Measurements from ENCODE around the gene GLP2R. TPM values are rescaled to one million over a fixed set of nuclear protein-coding genes. Genes with fewer than 3 reads are reported as not detected.
A peak's percentile ranks its signal among the peaks of the same experiment; 100 is the strongest.

Gene GLP2R
- total RNA-seq, 1 donor from 2014 or later: 0.10 TPM

DNA sequence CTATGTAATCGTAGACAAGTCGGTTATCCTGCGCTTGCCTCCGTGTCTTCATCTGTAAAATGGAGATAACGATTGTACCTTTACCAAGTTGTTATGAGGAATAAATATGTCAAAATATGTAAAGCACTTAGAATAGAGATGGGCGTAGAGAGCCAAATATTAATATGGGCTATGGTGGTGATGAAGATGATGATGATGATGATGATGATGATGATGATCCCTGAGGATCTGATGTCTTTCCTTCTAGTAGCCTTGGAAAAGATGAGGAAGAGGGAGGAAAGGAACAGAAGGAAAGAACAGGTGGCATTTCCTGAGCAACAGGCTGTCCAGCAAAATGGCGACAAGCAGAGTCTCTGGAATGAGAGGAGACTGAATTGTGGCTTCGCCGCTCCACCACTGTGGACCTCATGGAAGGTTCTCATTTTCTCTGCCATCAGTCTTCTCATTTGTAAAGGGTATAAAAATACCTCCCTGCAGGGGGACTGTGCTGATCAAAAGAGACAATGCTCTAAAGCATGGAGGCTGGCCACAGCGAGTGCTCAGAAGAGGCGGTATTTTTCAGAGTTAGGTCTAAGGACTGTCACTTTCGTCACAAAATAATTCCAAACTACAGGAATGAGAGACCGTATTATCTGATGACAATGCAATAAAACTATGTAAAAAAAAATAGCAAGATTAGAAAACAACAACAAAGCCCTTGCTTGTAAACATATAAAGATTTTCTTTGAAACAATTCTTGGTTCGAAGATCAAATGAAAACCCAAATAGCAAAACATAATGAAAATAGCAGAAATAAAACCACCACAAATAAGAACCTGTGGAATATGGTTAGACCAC lies 96.5 kb downstream of the GLP2R start:
- DNase-seq (ENCODE audit: low spot score): no peak

DNA sequence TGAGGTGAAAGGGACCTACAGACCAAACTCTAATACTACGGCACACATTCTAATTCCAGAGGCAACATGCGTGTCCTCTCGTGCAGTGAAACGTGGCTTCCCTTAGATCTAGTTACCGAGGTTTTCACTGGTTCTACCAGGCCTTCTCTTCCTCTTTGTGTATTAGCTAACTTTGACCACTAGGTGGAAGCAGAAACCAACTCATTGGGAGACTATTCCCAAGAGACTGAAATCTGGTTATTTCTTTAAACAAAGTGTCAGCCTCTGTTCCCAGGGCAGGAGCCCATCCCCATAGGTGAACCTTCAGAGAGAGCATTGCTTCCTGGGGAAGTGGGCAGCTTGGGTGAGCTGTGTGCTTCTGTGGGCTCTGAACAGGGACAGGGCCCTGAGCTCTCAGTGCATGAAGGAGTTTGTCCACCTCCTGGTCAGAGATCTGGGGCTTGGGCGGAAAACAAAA lies 99.0 kb downstream of the GLP2R start:
- peak; percentile 51 for DNase-seq (ENCODE audit: low spot score)

DNA sequence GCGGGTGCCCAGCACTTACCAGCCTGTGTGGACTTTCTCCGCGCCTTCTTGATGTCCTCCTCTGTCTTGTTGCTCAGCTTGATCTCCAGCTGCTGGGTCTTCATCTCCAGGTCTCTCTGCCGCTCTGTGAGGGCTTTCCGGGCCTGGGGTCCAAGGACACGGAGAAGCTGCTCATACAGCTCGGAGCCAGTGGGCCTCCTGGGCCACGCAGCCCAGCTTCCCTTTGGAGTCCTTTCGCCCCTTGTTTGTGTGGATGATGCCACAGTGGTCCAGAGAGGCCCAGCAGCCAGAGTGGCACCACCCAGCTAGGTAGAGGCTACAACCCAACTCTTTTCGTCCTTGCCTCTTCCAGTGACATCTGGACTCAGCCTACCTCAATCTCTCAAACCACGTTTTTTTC lies 99.7 kb downstream of the GLP2R start:
- no peak for DNase-seq (ENCODE audit: low spot score)

DNA sequence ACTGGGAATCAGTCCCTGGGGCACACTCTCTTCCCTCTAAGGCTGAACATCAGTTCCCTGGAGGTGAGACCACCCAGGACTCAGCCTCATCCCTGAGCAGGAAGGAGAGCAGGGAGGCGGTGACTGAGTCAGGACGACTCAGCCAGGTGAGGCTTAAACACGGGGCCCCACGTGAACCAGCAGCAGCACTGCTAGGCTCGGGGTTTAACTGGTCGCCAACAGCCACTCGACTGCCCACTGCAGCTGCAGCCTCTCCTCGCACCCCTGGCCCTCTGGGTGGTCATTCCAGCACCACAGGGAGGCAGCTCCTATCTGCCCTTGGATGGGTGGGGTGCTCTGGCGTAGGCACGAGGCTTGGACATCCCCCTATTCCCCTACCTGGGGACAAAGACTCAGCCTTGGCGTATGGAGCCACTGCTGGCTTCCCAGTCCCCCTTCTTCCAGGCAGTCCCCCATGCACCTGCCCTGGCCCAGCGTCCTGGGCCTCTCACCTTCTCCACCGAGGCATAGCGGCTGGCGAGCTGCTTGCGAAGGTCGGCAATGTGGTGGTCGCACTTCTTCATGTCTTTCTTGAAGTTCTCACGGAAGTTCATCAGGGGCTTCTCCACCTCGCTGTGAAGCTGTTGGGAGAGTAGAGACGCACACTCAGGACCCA lies 100.6 kb downstream of the GLP2R start:
- no peak for DNase-seq (ENCODE audit: low spot score)

DNA sequence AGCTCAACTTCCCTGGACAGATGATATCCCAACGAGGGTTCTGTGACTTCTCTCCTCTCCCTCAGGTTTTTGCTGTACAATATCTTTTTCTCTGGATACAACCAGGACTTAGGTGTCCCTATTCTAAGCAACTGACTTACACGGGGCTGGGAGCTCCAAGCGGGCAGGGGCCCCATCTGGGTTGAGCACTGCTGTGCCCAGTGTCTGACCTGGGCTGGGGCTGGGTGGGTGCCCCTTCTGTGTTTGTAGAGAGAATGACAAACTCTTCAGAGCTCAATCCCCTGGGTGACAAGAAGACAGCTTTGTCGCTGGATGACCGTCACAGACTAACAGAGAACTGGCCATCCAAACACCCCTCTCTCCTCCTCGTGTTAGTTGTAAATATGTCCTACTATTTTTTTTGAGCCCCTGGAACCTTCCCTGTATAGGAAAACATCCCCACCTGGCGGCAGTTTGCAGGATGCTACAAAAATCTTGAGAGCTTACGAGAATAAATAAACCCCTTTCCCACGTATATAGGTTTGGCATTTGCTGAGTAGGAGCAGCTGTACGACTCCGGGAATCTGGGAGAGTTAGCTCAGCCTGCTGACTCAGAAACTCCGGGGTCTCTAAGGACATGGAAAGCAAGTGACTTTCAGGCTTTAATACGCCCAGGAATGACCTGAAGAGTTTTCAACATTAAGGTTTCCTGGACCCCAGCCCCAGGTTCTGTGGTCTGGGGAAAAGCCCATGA lies 103.0 kb downstream of the GLP2R start:
- no peak for DNase-seq (ENCODE audit: low spot score)

DNA sequence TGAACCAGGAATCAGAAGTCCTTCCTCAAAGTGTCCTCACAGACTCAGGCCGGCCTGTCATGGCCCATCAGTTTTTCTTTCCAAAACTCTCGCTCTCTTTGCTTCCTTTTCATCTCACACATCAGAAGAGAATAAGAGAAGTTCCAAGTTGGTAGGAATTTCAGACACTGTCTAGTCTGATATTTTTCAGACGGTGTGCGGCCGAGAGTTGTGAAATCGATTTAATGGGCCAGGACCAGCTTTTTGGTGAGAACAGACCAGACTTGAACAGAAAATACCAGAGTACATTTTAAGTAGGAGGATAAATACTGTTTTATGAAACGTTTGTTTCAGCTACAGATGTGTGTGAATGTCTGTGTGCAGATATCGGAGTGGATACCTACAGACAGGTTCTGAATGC lies 104.1 kb downstream of the GLP2R start:
- no peak for DNase-seq (ENCODE audit: low spot score)

DNA sequence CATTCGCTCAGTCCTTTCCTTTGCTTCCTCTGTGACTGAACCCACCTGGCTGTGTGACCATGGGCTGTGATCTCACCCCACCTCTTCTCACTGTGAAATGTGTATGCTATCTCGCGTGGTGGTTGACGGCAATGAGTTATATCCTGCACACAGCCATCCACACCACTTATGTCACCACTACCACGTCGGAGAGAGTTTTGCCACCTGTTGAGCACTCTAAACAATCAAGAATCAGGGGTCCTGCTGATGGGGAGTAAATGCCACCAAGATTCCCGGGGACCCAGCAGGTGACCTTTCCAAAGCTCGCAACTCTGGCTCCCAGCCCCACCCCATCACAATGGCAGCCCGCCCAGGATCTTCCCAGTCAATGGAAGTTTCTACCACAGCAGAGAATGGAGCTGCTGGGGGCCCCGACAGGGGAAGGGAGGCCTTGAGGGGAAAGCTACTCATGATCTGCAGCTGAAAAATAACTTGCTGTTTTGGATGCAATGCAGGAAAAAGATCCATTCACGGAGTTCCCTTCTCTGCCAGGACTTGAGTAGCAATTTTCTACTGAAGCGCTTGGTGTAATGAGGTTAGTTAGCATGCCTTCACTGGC lies 105.5 kb downstream of the GLP2R start:
- no peak for DNase-seq (ENCODE audit: low spot score)

DNA sequence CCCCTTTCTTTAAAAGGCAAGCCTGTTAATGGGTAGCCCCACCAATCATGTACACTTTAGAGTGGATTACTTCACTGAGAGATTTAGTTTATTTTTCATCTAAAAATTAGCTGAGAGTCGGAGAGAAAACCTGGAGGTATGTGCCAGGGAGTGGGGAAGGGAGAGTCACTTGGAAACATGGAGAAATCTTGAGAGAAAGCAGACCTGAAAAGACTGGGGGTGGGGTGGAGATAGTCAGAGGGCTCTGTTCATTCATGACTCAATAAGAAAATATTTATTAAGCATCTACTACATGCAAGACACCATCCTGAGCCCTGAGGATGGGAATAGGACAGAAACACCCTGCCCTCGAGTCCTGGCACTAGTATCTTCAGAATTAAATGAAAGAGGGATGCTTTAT lies 106.8 kb downstream of the GLP2R start:
- DNase-seq (ENCODE audit: low spot score): no peak

DNA sequence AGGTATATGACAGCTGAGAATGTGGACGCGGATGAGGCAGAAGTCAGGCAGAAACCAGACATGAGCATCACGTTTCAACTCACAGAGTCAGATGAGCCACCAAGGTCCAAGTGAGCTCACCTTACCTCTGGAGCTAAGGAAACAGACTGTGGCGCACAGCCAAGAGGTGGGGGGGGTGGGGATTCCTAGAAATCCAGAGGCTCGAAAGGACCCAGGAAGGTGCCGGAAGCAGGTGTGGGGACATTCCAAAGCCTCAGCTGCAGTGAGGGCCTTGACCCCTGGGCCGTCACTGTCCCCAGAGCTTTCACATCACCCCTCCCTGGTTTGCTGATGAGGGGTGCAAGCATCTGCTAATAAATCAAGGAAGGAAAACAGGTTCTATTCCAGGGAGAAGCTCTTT lies 108.6 kb downstream of the GLP2R start:
- DNase-seq (ENCODE audit: low spot score): no peak

DNA sequence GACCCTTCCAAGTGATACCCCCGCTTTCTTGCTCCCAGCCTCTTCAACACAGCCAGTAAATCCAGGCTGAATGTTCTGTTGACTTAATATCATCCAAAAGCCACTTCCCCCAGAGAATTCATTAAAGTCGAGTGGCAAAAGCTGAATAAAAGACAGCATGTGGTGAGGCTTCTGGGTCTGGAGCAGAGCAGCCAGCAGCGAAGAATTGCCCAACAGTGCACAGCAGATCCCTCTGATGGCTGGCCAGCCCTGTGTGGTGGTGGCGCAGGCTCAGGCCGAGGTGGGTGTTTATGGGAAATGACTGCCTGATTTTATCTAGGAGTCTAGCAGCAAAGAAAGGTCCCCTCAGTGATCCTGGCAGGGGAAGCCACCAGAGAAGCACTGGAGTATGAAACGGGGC lies 109.7 kb downstream of the GLP2R start:
- no peak for DNase-seq (ENCODE audit: low spot score)

DNA sequence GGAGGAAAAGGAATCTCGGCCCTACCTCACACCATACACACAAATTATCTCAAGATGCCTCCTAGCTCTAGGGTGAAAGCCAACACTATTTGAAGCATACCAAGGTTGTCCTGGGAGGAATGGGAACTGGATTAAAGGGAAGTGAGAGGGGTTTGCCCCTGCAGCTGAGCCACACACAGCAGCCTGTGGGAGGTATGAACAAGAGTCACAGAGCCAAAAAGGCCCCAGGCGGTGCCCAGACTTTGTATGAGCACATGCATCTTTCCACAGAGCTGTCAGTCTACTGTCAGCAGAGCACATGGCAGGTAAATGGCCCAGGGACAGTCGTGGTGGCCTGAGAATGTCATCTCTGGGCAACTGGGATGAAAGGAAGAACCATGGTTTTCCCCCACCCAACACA lies 110.4 kb downstream of the GLP2R start:
- DNase-seq (ENCODE audit: low spot score): no peak

DNA sequence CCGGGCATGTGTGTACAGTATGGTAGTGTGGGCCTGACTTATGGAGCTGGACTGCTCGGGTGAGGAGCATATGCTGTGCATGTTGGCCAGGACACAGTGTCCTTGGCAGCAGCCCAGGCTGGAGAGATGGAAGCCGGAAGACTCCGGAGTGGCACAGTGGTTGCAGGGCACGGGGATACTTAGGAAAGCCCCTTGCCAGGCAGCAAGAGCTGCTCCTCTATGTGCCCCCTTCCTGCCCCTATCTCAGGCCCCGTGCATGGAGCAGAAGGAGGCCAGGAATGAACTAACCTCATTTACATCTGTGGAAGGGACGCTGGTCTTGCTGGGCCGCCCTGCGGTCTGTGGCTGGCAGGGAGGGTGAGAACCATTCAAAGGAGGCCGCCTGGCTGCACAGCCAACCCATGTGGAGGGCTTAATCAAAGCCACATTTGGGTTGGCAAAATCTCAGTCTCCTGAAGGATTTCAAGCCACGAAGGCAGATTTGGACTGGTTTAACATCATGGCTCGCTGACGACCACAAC lies 111.6 kb downstream of the GLP2R start:
- no peak for DNase-seq (ENCODE audit: low spot score)

DNA sequence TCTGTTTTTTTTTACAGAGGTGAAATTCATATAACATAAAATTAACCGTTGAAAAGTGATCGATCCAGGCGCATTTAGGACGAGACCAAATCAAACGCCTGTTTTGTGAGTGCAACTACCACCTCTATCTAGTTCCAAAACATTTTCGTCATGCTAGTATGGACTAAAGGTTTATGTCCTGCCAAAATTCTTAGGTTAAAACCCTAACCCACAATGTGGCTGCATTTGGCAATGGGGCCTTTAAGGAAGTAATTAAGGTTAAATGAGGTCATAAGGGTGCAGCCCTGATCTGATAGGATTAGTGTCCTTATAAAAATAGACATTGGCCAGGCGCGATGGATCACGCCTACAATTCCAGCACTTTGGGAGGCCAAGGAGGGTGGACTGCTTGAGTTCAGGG lies 112.2 kb downstream of the GLP2R start:
- DNase-seq (ENCODE audit: low spot score): no peak

DNA sequence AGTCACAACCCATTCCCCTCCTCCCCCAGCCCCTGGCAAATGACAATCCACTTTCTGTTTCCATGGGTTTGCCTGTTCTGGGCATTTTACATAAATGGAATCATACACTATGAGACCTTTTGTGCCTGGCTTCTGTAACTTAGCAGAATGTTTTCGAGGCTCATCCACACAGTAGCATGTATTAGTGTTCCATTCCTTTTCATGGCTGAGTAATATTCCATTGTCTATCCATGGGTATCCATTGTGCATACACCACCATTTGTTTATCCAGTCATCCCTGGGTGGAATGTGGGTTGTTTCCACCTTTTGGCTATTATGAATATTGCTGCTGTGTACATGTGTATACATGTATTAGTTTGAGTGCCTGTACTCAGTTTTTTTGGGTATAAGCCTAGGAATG lies 113.0 kb downstream of the GLP2R start:
- no peak for DNase-seq (ENCODE audit: low spot score)

DNA sequence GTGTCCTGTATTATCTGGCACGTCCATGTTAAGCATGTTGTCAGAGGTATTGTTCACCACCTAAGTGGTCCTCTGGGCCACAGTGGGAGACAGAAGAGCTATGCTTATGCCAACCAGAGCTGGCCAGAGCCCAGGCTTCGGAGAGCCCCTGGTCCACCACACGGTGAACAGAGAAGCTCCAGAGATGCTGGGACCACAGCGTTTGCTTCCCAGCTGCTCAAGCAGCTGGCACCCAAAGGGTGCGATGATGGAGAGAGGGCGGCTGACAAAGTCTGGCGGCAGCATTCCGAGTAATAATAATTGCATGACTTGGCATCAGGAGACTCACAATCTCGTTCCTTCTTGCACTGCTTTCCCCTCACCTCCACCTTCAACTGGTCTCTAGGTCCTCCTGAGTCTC lies 115.1 kb downstream of the GLP2R start:
- DNase-seq (ENCODE audit: low spot score): no peak

DNA sequence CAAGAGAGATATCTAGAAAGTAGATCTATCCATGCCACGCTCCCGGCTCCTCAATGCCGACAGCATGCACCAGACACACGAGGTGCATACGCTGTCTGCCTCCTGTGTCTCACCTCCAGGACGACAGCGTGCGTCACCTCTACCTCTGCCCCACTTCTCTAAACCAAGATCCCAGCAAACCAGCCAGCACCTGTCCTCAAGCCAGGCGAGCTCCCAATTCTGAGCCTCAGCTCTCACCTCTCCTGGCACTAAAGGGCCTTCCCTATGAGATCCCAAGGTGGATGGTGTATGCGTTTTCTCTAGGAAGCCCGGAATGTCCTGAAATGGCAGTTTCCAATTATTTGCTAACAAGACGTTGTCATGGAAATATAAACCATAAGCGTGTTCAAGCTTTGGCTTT lies 115.6 kb downstream of the GLP2R start:
- no peak for DNase-seq (ENCODE audit: low spot score)

Other genes starting within 250 kb of the GLP2R start
- not detected for gene CFAP52, start 249.3 kb upstream of the GLP2R start, total RNA-seq
- 7.6 TPM for gene USP43, start 180.4 kb upstream of the GLP2R start, total RNA-seq
- not detected for gene DHRS7C, start 34.3 kb upstream of the GLP2R start, total RNA-seq
- not detected for gene GSG1L2, start 3.8 kb upstream of the GLP2R start, total RNA-seq
- gene RCVRN, start 79.3 kb downstream of the GLP2R start, total RNA-seq: not detected